ENCODE measurements around the gene RIPOR2.

The RIPOR2 gene

GRCh38 chr6:24893342-24893850 is 42.4 kb downstream of the RIPOR2 start:
- Histone ChIP-seq H4K5ac (ENCODE audit: low read length) (no peak overlapping the region), H3K27me3 (ENCODE audit: insufficient read depth, low read length, poor library complexity) (no peaks in the 10 kb centered on the region)
- no CpG with 5 or more reads among the region's 1 CpG for WGBS (ENCODE audit: extremely low coverage, insufficient coverage, low lambda C conversion rate)

GRCh38 chr6:24891004-24891403 is 44.8 kb downstream of the RIPOR2 start:
- H3K79me1 ChIP-seq (ENCODE audit: low read length): no peaks in the 10 kb centered on the region
- no peak for DNase-seq
- WGBS (ENCODE audit: extremely low coverage, insufficient coverage, low lambda C conversion rate): no CpG with 5 or more reads among the region's 3 CpGs
- H2BK15ac ChIP-seq (replicated peaks; ENCODE audit: low read depth): no peak overlapping the region
- no peak overlapping the region for H2AK5ac ChIP-seq (ENCODE audit: low read length)
- H2BK120ac ChIP-seq (ENCODE audit: low read depth, low read length): no peak overlapping the region
- H3K23ac ChIP-seq (ENCODE audit: low read length): no peak overlapping the region
- no peak overlapping the region for H4K8ac ChIP-seq (ENCODE audit: low read depth, low read length)
- H3K27me3 ChIP-seq (ENCODE audit: insufficient read depth, low read length, poor library complexity): no peaks in the 10 kb centered on the region
- H3K27ac ChIP-seq (ENCODE audit: low read depth, low read length): no peak overlapping the region
- H3K18ac ChIP-seq (ENCODE audit: low read length): no peak overlapping the region
- no peak overlapping the region for H4K5ac ChIP-seq (ENCODE audit: low read length)
- no peaks in the 10 kb centered on the region for H3K79me2 ChIP-seq (ENCODE audit: control insufficient read depth, insufficient read depth, low read length)
- H3K36me3 ChIP-seq (ENCODE audit: control insufficient read depth, insufficient read depth, low read length): no peaks in the 10 kb centered on the region
- H3K4me2 ChIP-seq (ENCODE audit: low read length): no peak overlapping the region
- H2BK5ac ChIP-seq (ENCODE audit: low read length): no peak overlapping the region
- H3K4ac ChIP-seq (ENCODE audit: low read depth, low read length): no peak overlapping the region
- H3K9ac ChIP-seq (ENCODE audit: low read length): no peak overlapping the region
- no peaks in the 10 kb centered on the region for H3K4me1 ChIP-seq (ENCODE audit: control insufficient read depth, low read depth, low read length)
- H3K4me3 ChIP-seq (ENCODE audit: low read length): no peak overlapping the region
- no peak overlapping the region for H3K56ac ChIP-seq (ENCODE audit: low read length)

More at GRCh38 chr6:24893342-24893850, 42.4 kb downstream of the RIPOR2 start:
- no peak overlapping the region for H3K18ac ChIP-seq (ENCODE audit: low read length)
- H3K27ac ChIP-seq (ENCODE audit: low read depth, low read length): no peak overlapping the region
- H3K79me1 ChIP-seq (ENCODE audit: low read length): no peaks in the 10 kb centered on the region
- no peak overlapping the region for H3K4me2 ChIP-seq (ENCODE audit: low read length)
- no peak overlapping the region for H2BK15ac ChIP-seq (replicated peaks; ENCODE audit: low read depth)
- no peak overlapping the region for H3K9ac ChIP-seq (ENCODE audit: low read length)
- no peaks in the 10 kb centered on the region for H3K79me2 ChIP-seq (ENCODE audit: control insufficient read depth, insufficient read depth, low read length)
- no peak overlapping the region for H3K4ac ChIP-seq (ENCODE audit: low read depth, low read length)
- H2AK5ac ChIP-seq (ENCODE audit: low read length): no peak overlapping the region
- H3K4me3 ChIP-seq (ENCODE audit: low read length): no peak overlapping the region
- no peaks in the 10 kb centered on the region for H3K4me1 ChIP-seq (ENCODE audit: control insufficient read depth, low read depth, low read length)
- no peak overlapping the region for H3K56ac ChIP-seq (ENCODE audit: low read length)
- no peaks in the 10 kb centered on the region for H3K36me3 ChIP-seq (ENCODE audit: control insufficient read depth, insufficient read depth, low read length)
- no peak overlapping the region for H3K23ac ChIP-seq (ENCODE audit: low read length)
- no peak overlapping the region for H2BK120ac ChIP-seq (ENCODE audit: low read depth, low read length)
- no peak overlapping the region for H2BK5ac ChIP-seq (ENCODE audit: low read length)
- H4K8ac ChIP-seq (ENCODE audit: low read depth, low read length): no peak overlapping the region
- no peak for DNase-seq

GRCh38 chr6:24890471-24890870 is 45.3 kb downstream of the RIPOR2 start:
- no peaks in the 10 kb centered on the region for H3K79me2 ChIP-seq (ENCODE audit: control insufficient read depth, insufficient read depth, low read length)
- H2AK5ac ChIP-seq (ENCODE audit: low read length): no peak overlapping the region
- H3K23ac ChIP-seq (ENCODE audit: low read length): no peak overlapping the region
- H2BK120ac ChIP-seq (ENCODE audit: low read depth, low read length): no peak overlapping the region
- no peak overlapping the region for H3K27ac ChIP-seq (ENCODE audit: low read depth, low read length)
- H3K36me3 ChIP-seq (ENCODE audit: control insufficient read depth, insufficient read depth, low read length): no peaks in the 10 kb centered on the region
- no peaks in the 10 kb centered on the region for H3K79me1 ChIP-seq (ENCODE audit: low read length)
- H2BK15ac ChIP-seq (replicated peaks; ENCODE audit: low read depth): no peak overlapping the region
- no peaks in the 10 kb centered on the region for H3K27me3 ChIP-seq (ENCODE audit: insufficient read depth, low read length, poor library complexity)
- no peak for DNase-seq
- no peak overlapping the region for H2BK5ac ChIP-seq (ENCODE audit: low read length)
- no peak overlapping the region for H3K4me3 ChIP-seq (ENCODE audit: low read length)
- no peak overlapping the region for H3K4me2 ChIP-seq (ENCODE audit: low read length)
- no peak overlapping the region for H4K8ac ChIP-seq (ENCODE audit: low read depth, low read length)
- H3K56ac ChIP-seq (ENCODE audit: low read length): no peak overlapping the region
- H3K4ac ChIP-seq (ENCODE audit: low read depth, low read length): no peak overlapping the region
- H3K4me1 ChIP-seq (ENCODE audit: control insufficient read depth, low read depth, low read length): no peaks in the 10 kb centered on the region
- no CpG with 5 or more reads among the region's 1 CpG for WGBS (ENCODE audit: extremely low coverage, insufficient coverage, low lambda C conversion rate)
- H3K9ac ChIP-seq (ENCODE audit: low read length): no peak overlapping the region
- no peak overlapping the region for H3K18ac ChIP-seq (ENCODE audit: low read length)
- no peak overlapping the region for H4K5ac ChIP-seq (ENCODE audit: low read length)

- no peak overlapping the region for H3K18ac ChIP-seq (ENCODE audit: low read length)
- H3K4me3 ChIP-seq (ENCODE audit: low read length): no peak overlapping the region
- H3K36me3 ChIP-seq (ENCODE audit: control insufficient read depth, insufficient read depth, low read length): no peaks in the 10 kb centered on the region
- H2AK5ac ChIP-seq (ENCODE audit: low read length): no peak overlapping the region
- H3K9ac ChIP-seq (ENCODE audit: low read length): no peak overlapping the region
- no peak overlapping the region for H3K4ac ChIP-seq (ENCODE audit: low read depth, low read length)
- H3K4me2 ChIP-seq (ENCODE audit: low read length): no peak overlapping the region
- no peak overlapping the region for H4K5ac ChIP-seq (ENCODE audit: low read length)
- no peaks in the 10 kb centered on the region for H3K27me3 ChIP-seq (ENCODE audit: insufficient read depth, low read length, poor library complexity)
- DNase-seq: no peak
- no peak overlapping the region for H3K56ac ChIP-seq (ENCODE audit: low read length)
- no peak overlapping the region for H3K27ac ChIP-seq (ENCODE audit: low read depth, low read length)
- no peak overlapping the region for H2BK5ac ChIP-seq (ENCODE audit: low read length)
- no peaks in the 10 kb centered on the region for H3K79me2 ChIP-seq (ENCODE audit: control insufficient read depth, insufficient read depth, low read length)
- WGBS (ENCODE audit: extremely low coverage, insufficient coverage, low lambda C conversion rate): no CpG with 5 or more reads among the region's 5 CpGs
- H3K23ac ChIP-seq (ENCODE audit: low read length): no peak overlapping the region
- no peaks in the 10 kb centered on the region for H3K79me1 ChIP-seq (ENCODE audit: low read length)
- no peak overlapping the region for H4K8ac ChIP-seq (ENCODE audit: low read depth, low read length)
- H2BK15ac ChIP-seq (replicated peaks; ENCODE audit: low read depth): no peak overlapping the region
- no peak overlapping the region for H2BK120ac ChIP-seq (ENCODE audit: low read depth, low read length)
- H3K4me1 ChIP-seq (ENCODE audit: control insufficient read depth, low read depth, low read length): no peaks in the 10 kb centered on the region
Measured at GRCh38 chr6:24888715-24889370, 46.9 kb downstream of the RIPOR2 start.

GRCh38 chr6:24887545-24888140 is 48.1 kb downstream of the RIPOR2 start:
- H4K8ac ChIP-seq (ENCODE audit: low read depth, low read length): no peak overlapping the region
- H3K79me2 ChIP-seq (ENCODE audit: control insufficient read depth, insufficient read depth, low read length): no peaks in the 10 kb centered on the region
- no peak overlapping the region for H3K23ac ChIP-seq (ENCODE audit: low read length)
- no peak overlapping the region for H2BK120ac ChIP-seq (ENCODE audit: low read depth, low read length)
- no peak overlapping the region for H2BK15ac ChIP-seq (replicated peaks; ENCODE audit: low read depth)
- H4K5ac ChIP-seq (ENCODE audit: low read length): no peak overlapping the region
- H3K56ac ChIP-seq (ENCODE audit: low read length): no peak overlapping the region
- H3K36me3 ChIP-seq (ENCODE audit: control insufficient read depth, insufficient read depth, low read length): no peaks in the 10 kb centered on the region
- no peak overlapping the region for H2AK5ac ChIP-seq (ENCODE audit: low read length)
- H3K4me3 ChIP-seq (ENCODE audit: low read length): no peak overlapping the region
- DNase-seq: no peak
- H3K4me2 ChIP-seq (ENCODE audit: low read length): no peak overlapping the region
- H3K27me3 ChIP-seq (ENCODE audit: insufficient read depth, low read length, poor library complexity): no peaks in the 10 kb centered on the region
- no peak overlapping the region for H3K9ac ChIP-seq (ENCODE audit: low read length)
- no peak overlapping the region for H3K18ac ChIP-seq (ENCODE audit: low read length)
- no peaks in the 10 kb centered on the region for H3K79me1 ChIP-seq (ENCODE audit: low read length)
- no peak overlapping the region for H3K27ac ChIP-seq (ENCODE audit: low read depth, low read length)
- H3K4ac ChIP-seq (ENCODE audit: low read depth, low read length): no peak overlapping the region
- no peak overlapping the region for H2BK5ac ChIP-seq (ENCODE audit: low read length)
- H3K4me1 ChIP-seq (ENCODE audit: control insufficient read depth, low read depth, low read length): no peaks in the 10 kb centered on the region
- no CpG with 5 or more reads among the region's 3 CpGs for WGBS (ENCODE audit: extremely low coverage, insufficient coverage, low lambda C conversion rate)

All from mesendoderm (in vitro differentiated cells).